Activated naive CD8-positive, alpha-beta T cell treated with anti-CD3 and anti-CD28 coated beads for 36 hours (primary cell): ENCODE data around the gene PNPLA1. TPM values are rescaled to one million over a fixed set of nuclear protein-coding genes. Genes with fewer than 3 reads are reported as not detected.

Experiments used
- DNase-seq: peaks from one replicate; pipeline ENCODE4 v3.0.0; 2021
- H3K27ac Mint-ChIP-seq: one replicate; pipeline ENCODE4 v1.8.0; 2022; ENCODE audit warnings: mild to moderate bottlenecking, moderate library complexity, mixed read lengths
- H3K27me3 Mint-ChIP-seq: one replicate; pipeline ENCODE4 v1.8.0; 2022; ENCODE audit warnings: mild to moderate bottlenecking, mixed read lengths
- H3K36me3 Mint-ChIP-seq: one replicate; pipeline ENCODE4 v1.8.0; 2021; ENCODE audit warnings: mild to moderate bottlenecking, mixed read lengths
- H3K4me1 Mint-ChIP-seq: one replicate; pipeline ENCODE4 v1.8.0; 2021; ENCODE audit warnings: mixed read lengths
- H3K4me3 Mint-ChIP-seq: one replicate; pipeline ENCODE4 v1.8.0; 2022; ENCODE audit warnings: mild to moderate bottlenecking, moderate library complexity, mixed read lengths
- H3K9me3 Mint-ChIP-seq: one replicate; pipeline ENCODE4 v1.8.0; 2022; ENCODE audit warnings: mixed read lengths
- total RNA-seq, 2 experiments: library from RNA; stranded (reverse); gene quantifications; one replicate each; pipeline ENCODE4 v1.2.3, GENCODE V29; 2021

The PNPLA1 gene
- total RNA-seq, 2 experiments from 2014 or later, result not detected

- Mint-ChIP-seq H3K4me1 (no peaks in the 10 kb centered on the region), H3K36me3 (no peaks in the 10 kb centered on the region), H3K27me3 (peaks cover 8% of the 10 kb centered on the region), H3K27ac (no peak overlapping the region), H3K9me3 (no peaks in the 10 kb centered on the region), H3K4me3 (no peak overlapping the region)
- no peak for DNase-seq
Observed at GRCh38 chr6:36312854-36313648, 43.2 kb downstream of the PNPLA1 start.

- Mint-ChIP-seq H3K9me3 (no peaks in the 10 kb centered on the region), H3K36me3 (no peaks in the 10 kb centered on the region), H3K27me3 (peaks cover 8% of the 10 kb centered on the region), H3K27ac (no peak overlapping the region), H3K4me3 (no peak overlapping the region), H3K4me1 (no peaks in the 10 kb centered on the region)
- no peak for DNase-seq
Observed at GRCh38 chr6:36313649-36313936, 43.7 kb downstream of the PNPLA1 start.

- Mint-ChIP-seq H3K27ac (no peak overlapping the region), H3K27me3 (peaks cover 8% of the 10 kb centered on the region), H3K4me1 (no peaks in the 10 kb centered on the region), H3K36me3 (no peaks in the 10 kb centered on the region), H3K9me3 (no peaks in the 10 kb centered on the region), H3K4me3 (no peak overlapping the region)
- no peak for DNase-seq
Observed at GRCh38 chr6:36314221-36315014, 44.6 kb downstream of the PNPLA1 start.

GRCh38 chr6:36315921-36316320, 46.1 kb downstream of the PNPLA1 start:
- Mint-ChIP-seq H3K4me3 (no peak overlapping the region), H3K27me3 (peaks cover 7% of the 10 kb centered on the region), H3K27ac (no peak overlapping the region), H3K36me3 (no peaks in the 10 kb centered on the region), H3K9me3 (no peaks in the 10 kb centered on the region), H3K4me1 (no peaks in the 10 kb centered on the region)
- DNase-seq, result no peak

GRCh38 chr6:36317623-36318022, 47.8 kb downstream of the PNPLA1 start:
- Mint-ChIP-seq H3K4me1 (no peaks in the 10 kb centered on the region), H3K36me3 (no peaks in the 10 kb centered on the region), H3K4me3 (no peak overlapping the region), H3K27ac (no peak overlapping the region), H3K27me3 (peaks cover 3% of the 10 kb centered on the region), H3K9me3 (no peaks in the 10 kb centered on the region)
- DNase-seq, result no peak

- Mint-ChIP-seq H3K4me3 (no peak overlapping the region), H3K27ac (no peak overlapping the region), H3K27me3 (no peaks in the 10 kb centered on the region), H3K4me1 (no peaks in the 10 kb centered on the region), H3K9me3 (no peaks in the 10 kb centered on the region), H3K36me3 (no peaks in the 10 kb centered on the region)
- no peak for DNase-seq
Observed at GRCh38 chr6:36318690-36319435, 49.0 kb downstream of the PNPLA1 start.

GRCh38 chr6:36319436-36319762, 49.5 kb downstream of the PNPLA1 start:
- Mint-ChIP-seq H3K4me3 (no peak overlapping the region), H3K27ac (no peak overlapping the region), H3K36me3 (no peaks in the 10 kb centered on the region), H3K27me3 (no peaks in the 10 kb centered on the region), H3K4me1 (no peaks in the 10 kb centered on the region), H3K9me3 (no peaks in the 10 kb centered on the region)
- no peak for DNase-seq

GRCh38 chr6:36319821-36320220, 50.0 kb downstream of the PNPLA1 start:
- no peaks in the 10 kb centered on the region for H3K36me3 Mint-ChIP-seq
- DNase-seq, result no peak
- H3K4me3 Mint-ChIP-seq, result no peak overlapping the region
- no peaks in the 10 kb centered on the region for H3K9me3 Mint-ChIP-seq
- H3K4me1 Mint-ChIP-seq, result no peaks in the 10 kb centered on the region
- H3K27me3 Mint-ChIP-seq, result no peaks in the 10 kb centered on the region
- H3K27ac Mint-ChIP-seq, result no peak overlapping the region

GRCh38 chr6:36320475-36320874, 50.6 kb downstream of the PNPLA1 start:
- Mint-ChIP-seq H3K4me3 (no peak overlapping the region), H3K9me3 (no peaks in the 10 kb centered on the region), H3K27ac (no peak overlapping the region), H3K36me3 (no peaks in the 10 kb centered on the region), H3K4me1 (no peaks in the 10 kb centered on the region), H3K27me3 (no peaks in the 10 kb centered on the region)
- no peak for DNase-seq

GRCh38 chr6:36322591-36322990, 52.7 kb downstream of the PNPLA1 start:
- Mint-ChIP-seq H3K27ac (no peak overlapping the region), H3K9me3 (no peaks in the 10 kb centered on the region), H3K27me3 (no peaks in the 10 kb centered on the region), H3K4me1 (no peaks in the 10 kb centered on the region), H3K36me3 (no peaks in the 10 kb centered on the region), H3K4me3 (no peak overlapping the region)
- DNase-seq, result no peak

- DNase-seq, result no peak
- no peaks in the 10 kb centered on the region for H3K36me3 Mint-ChIP-seq
- H3K9me3 Mint-ChIP-seq, result no peaks in the 10 kb centered on the region
- H3K27me3 Mint-ChIP-seq, result no peaks in the 10 kb centered on the region
- H3K27ac Mint-ChIP-seq, result no peak overlapping the region
- no peak overlapping the region for H3K4me3 Mint-ChIP-seq
- H3K4me1 Mint-ChIP-seq, result no peaks in the 10 kb centered on the region
Observed at GRCh38 chr6:36323062-36323461, 53.2 kb downstream of the PNPLA1 start.

GRCh38 chr6:36324191-36324590, 54.3 kb downstream of the PNPLA1 start:
- Mint-ChIP-seq H3K4me3 (no peak overlapping the region), H3K4me1 (no peaks in the 10 kb centered on the region), H3K27ac (no peak overlapping the region), H3K36me3 (no peaks in the 10 kb centered on the region), H3K27me3 (no peaks in the 10 kb centered on the region), H3K9me3 (no peaks in the 10 kb centered on the region)
- no peak for DNase-seq

- no peaks in the 10 kb centered on the region for H3K36me3 Mint-ChIP-seq
- H3K9me3 Mint-ChIP-seq, result no peaks in the 10 kb centered on the region
- H3K27me3 Mint-ChIP-seq, result no peaks in the 10 kb centered on the region
- no peaks in the 10 kb centered on the region for H3K4me1 Mint-ChIP-seq
- DNase-seq, result no peak
- no peak overlapping the region for H3K27ac Mint-ChIP-seq
- no peak overlapping the region for H3K4me3 Mint-ChIP-seq
Observed at GRCh38 chr6:36324715-36325114, 54.9 kb downstream of the PNPLA1 start.

- Mint-ChIP-seq H3K36me3 (no peaks in the 10 kb centered on the region), H3K9me3 (no peaks in the 10 kb centered on the region), H3K4me3 (no peak overlapping the region), H3K27ac (no peak overlapping the region), H3K4me1 (no peaks in the 10 kb centered on the region), H3K27me3 (no peaks in the 10 kb centered on the region)
- no peak for DNase-seq
Observed at GRCh38 chr6:36326356-36326995, 56.6 kb downstream of the PNPLA1 start.

GRCh38 chr6:36327226-36327918, 57.5 kb downstream of the PNPLA1 start:
- Mint-ChIP-seq H3K4me1 (no peaks in the 10 kb centered on the region), H3K4me3 (no peak overlapping the region), H3K9me3 (no peaks in the 10 kb centered on the region), H3K27ac (no peak overlapping the region), H3K36me3 (no peaks in the 10 kb centered on the region), H3K27me3 (no peaks in the 10 kb centered on the region)
- DNase-seq, result no peak
